Ovary (tissue), 9 donors: ENCODE data around the gene ISG20L2. TPM values are rescaled to one million over a fixed set of nuclear protein-coding genes. Genes with fewer than 3 reads are reported as not detected.

ENCODE experiments used
- DNase-seq, 5 donors: peaks; one replicate each; pipeline ENCODE4 v3.0.0-alpha.2; 2019 to 2020
- H3K27ac ChIP-seq, 2 donors: fragments of 200-600 bp; one replicate each; pipeline versions ENCODE4 v1.5.1 to v1.8.0; 2019 to 2022
- H3K27me3 ChIP-seq: fragments of 200-600 bp; one replicate; pipeline ENCODE4 v1.8.0; 2022
- H3K36me3 ChIP-seq: fragments of 200-600 bp; sonication (generic); one replicate; pipeline ENCODE4 v1.5.1; 2019
- H3K4me1 ChIP-seq: one replicate; pipeline ENCODE4 v1.8.1; 2013; ENCODE audit warnings: mild to moderate bottlenecking, moderate library complexity; ENCODE audit not compliant: insufficient read depth
- H3K4me3 ChIP-seq: fragments of 200-600 bp; sonication (generic); one replicate; pipeline ENCODE4 v1.5.1; 2017
- H3K9me3 ChIP-seq, 2 donors: fragments of 200-600 bp in 1 of 2; sonication (generic) in 1 of 2; one replicate each; pipeline versions ENCODE4 v1.5.1 to v1.8.1; 2013 to 2019; ENCODE audit warnings: mild to moderate bottlenecking in 1 of 2, moderate library complexity in 1 of 2
- EP300 ChIP-seq: sonication (generic); formaldehyde crosslinking; IDR thresholded peaks from one replicate; pipeline ENCODE4 v1.6.1; 2017; ENCODE audit warnings: antibody characterized with exemption
- POLR2A ChIP-seq: fragments of 450-650 bp; IDR thresholded peaks from one replicate; pipeline ENCODE4 v1.6.1; 2017; ENCODE audit warnings: antibody characterized with exemption, mild to moderate bottlenecking, moderate library complexity
- WGBS, 3 donors: extraction: QIAGEN DNeasy Blood & Tissue Kit in 1 of 3; methylation state at CpG; one replicate each; pipeline versions ENCODE4 v1.1.5 to v1.1.7; 2013 to 2017; 5-methylcytosine and 5-hydroxymethylcytosine counted together
- intact Hi-C, 4 donors: fragments of 100-400 bp; cut with DNase I; formaldehyde crosslinking; loops; one replicate each; pipeline versions ENCODE4 v1.11.0 to v1.15.1; 2022 to 2023
- polyA plus RNA-seq, 2 donors: library from polyadenylated mRNA; stranded (reverse); fragments of 200-250 nt in 1 of 2; fragments of 350-450 nt in 1 of 2; fragmentation: Illumina TruSeq in 1 of 2; extraction: RNeasy Lipid Tissue Mini Kit (QIAGEN cat#74804) in 1 of 2; gene quantifications; one replicate each; pipeline ENCODE4 v1.2.3, GENCODE V29; 2013 to 2014
- total RNA-seq, 7 donors: library from RNA; depleted of rRNA in 2 of 7; stranded (reverse); fragments of >200 nt in 2 of 7; fragmentation: NEBNext Ultra II Directional in 3 of 7; extraction: Animal tissue kit (Norgen Biotek cat#: 25700) in 3 of 7; gene quantifications; one replicate each; pipeline versions ENCODE4 v1.1.0 to v1.2.4, GENCODE V29; 2016 to 2023
- TF ChIP-seq, protein P1 (sequence below), 3 donors: fragments of 450-650 bp in 2 of 3; fragments of 200-600 bp in 1 of 3; IDR thresholded peaks; one replicate each; pipeline versions ENCODE4 v1.5.1 to v1.8.0; 2016 to 2022; ENCODE audit warnings: antibody characterized with exemption in 3 of 3, mild to moderate bottlenecking in 1 of 3
- donor health status: DM: no; HTN: no; CAD: no; lungs with moderate emphysema.
- donor health status: DM: no; HTN: no; CAD: no.
- donor health status: Bipolar disorder and iron deficiency.
- donor health status: DM: yes; HTN: yes; CAD: no.
- donor health status: DM: no; HTN: no; CAD: no.
- donor health status: DM: yes; HTN: yes; CAD: no.

The ISG20L2 gene
- total and polyA plus RNA-seq, 9 donors = 11.7 to 58.7 (median 26.1) TPM

- Histone ChIP-seq H3K4me1 (peaks cover 16% of the 10 kb centered on the region), H3K27me3 (no peaks in the 10 kb centered on the region), H3K27ac (peak within 1 kb of the TSS; percentile 93 to 98), H3K9me3 (no peaks in the 10 kb centered on the region), H3K4me3 (peak within 1 kb of the TSS; percentile 62), H3K36me3 (no peaks in the 10 kb centered on the region)
- intact Hi-C loops = loop anchor here in 2 of 4 donors (1.0 to 2.0 kb wide), 2 partner anchors 13 to 37 kb away; partner anchors contain the start of gene MRPL24 (in 1 of the 2)
- 0% methylated on average over 44 to 46 of the region's 46 CpGs for WGBS, 3 donors
- DNase-seq = peak; percentile 83 to 90 (median 85)
- TF ChIP-seq, protein P1, sequence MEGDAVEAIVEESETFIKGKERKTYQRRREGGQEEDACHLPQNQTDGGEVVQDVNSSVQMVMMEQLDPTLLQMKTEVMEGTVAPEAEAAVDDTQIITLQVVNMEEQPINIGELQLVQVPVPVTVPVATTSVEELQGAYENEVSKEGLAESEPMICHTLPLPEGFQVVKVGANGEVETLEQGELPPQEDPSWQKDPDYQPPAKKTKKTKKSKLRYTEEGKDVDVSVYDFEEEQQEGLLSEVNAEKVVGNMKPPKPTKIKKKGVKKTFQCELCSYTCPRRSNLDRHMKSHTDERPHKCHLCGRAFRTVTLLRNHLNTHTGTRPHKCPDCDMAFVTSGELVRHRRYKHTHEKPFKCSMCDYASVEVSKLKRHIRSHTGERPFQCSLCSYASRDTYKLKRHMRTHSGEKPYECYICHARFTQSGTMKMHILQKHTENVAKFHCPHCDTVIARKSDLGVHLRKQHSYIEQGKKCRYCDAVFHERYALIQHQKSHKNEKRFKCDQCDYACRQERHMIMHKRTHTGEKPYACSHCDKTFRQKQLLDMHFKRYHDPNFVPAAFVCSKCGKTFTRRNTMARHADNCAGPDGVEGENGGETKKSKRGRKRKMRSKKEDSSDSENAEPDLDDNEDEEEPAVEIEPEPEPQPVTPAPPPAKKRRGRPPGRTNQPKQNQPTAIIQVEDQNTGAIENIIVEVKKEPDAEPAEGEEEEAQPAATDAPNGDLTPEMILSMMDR (IDR thresholded peaks at IDR 0.05) = no peak
- TF ChIP-seq EP300 = no peak
- TF ChIP-seq POLR2A = no peak
Observed at GRCh38 chr1:156727926-156728598, 504 bp downstream of the ISG20L2 start, which contains the start of gene METTL25B. TSS of gene METTL25B (plus strand) at chr1:156728469. CDS start at chr1:156729105, 636 bp downstream.

DNA sequence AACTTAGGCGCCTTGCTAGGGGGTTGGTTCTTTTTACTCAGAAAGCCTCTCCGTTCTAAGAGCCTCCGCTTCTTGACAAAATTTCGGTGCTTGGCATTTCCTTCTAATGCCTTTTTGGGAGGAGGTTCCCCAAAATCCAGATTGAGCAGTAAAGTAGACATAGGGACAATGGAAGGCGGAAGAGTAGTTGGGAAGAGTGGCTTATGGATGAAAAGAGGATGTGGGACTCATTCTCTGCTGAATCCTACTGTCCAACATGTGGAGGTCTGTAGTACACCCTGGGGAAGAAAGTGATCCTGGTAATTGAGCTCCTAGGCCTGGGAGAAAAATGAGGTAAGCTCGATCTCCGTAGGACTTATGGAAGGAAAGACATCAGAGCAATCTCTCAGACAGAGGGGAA is 1.1 kb downstream of the ISG20L2 start:
- Histone ChIP-seq H3K9me3 (no peaks in the 10 kb centered on the region), H3K27me3 (no peaks in the 10 kb centered on the region), H3K4me1 (peaks cover 16% of the 10 kb centered on the region), H3K36me3 (no peaks in the 10 kb centered on the region), H3K27ac (peak overlapping the region in 1 of 2 donors; percentile 93), H3K4me3 (peak overlapping the region; percentile 62)
- 41 to 47% (median 43%) methylated on average over 7 of the region's 7 CpGs for WGBS, 3 donors
- TF ChIP-seq, protein P1 (IDR thresholded peaks at IDR 0.05) = no peak
- DNase-seq = no peak
- intact Hi-C loops = loop anchor here in 1 of 4 donors (2.0 kb wide), 1 partner anchor 37 kb away; no protein-coding TSS in a partner anchor

DNA sequence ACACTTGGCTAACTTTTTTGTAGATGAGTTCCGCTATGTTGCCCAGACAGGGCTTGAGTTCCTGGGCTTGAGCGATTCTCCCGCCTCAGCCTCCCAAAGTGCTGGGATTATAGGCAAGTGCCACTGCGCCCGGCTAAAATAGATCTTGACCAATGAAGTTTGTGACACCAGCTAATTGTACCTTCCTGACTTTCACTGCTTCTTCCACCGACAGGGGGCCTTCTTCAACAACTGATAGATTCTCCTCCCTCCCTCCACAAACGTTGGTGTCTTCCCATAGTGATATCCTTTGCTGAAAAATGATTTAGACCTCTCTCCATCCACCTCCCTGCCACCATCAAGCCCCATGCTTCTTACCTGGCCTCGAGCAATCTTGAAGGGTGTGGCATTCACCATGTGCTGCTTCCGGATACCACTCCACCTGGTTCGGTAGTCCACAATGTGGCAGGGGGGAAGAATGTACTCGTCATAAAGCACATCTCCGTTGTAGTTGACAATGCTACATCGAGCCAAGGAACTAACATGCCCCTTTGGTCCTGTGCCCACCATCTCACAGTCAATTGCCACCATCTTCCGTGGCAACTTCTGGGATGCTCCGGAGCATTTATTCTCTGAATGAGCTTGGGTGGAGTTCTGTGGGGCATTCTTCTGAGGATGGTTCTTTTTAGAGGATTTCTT is 1.9 kb downstream of the ISG20L2 start:
- WGBS, 3 donors = 35 to 51% (median 41%) methylated on average over 15 of the region's 15 CpGs

DNA sequence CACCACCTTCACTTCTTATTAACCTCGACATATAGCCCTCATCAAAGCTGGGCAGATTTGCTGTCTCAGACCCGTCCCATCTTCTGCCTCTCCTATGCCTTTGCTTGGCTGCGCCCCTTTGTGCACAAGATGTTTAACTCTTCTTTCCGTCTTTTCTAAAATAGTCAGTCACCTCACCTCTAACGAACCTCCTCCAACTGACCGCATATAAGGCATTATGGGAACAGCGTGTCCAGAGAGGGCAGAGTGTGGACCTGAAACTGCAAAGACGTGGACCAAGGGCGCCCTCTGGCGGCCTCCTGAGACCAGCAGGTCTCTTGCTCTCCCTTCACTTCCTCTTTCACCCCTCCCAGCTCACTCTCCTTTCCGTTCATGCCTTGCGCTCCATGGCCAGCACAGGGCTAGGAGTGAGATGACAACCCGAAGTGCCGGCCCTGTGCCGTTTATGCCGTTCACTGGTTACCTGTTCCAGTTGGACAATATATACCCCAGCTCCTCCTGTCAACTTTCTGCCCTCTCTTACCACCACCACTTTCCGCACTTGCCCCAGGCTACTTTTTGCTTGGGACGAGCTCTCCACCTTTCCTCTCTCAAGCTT is 2.8 kb downstream of the ISG20L2 start:
- Histone ChIP-seq H3K36me3 (no peaks in the 10 kb centered on the region), H3K4me3 (peak overlapping the region; percentile 24), H3K9me3 (no peaks in the 10 kb centered on the region), H3K27me3 (no peaks in the 10 kb centered on the region), H3K4me1 (peaks cover 16% of the 10 kb centered on the region), H3K27ac (no peak overlapping the region)
- DNase-seq = peak; percentile 83 to 93 (median 90)
- 7 to 9% (median 8%) methylated on average over 18 of the region's 18 CpGs for WGBS, 3 donors
- intact Hi-C loops = loop anchor here (1.0 to 2.0 kb wide), 3 partner anchors 35 to 37 kb away; no protein-coding TSS in a partner anchor
- no peak for TF ChIP-seq EP300
- TF ChIP-seq, protein P1 (IDR thresholded peaks at IDR 0.05) = peak; percentile 83 to 94 (median 93)

More for the DNA sequence above, 1.9 kb downstream of the ISG20L2 start:
- Histone ChIP-seq H3K9me3 (no peaks in the 10 kb centered on the region), H3K36me3 (no peaks in the 10 kb centered on the region), H3K4me3 (peak overlapping the region; percentile 2), H3K4me1 (peaks cover 16% of the 10 kb centered on the region), H3K27me3 (no peaks in the 10 kb centered on the region), H3K27ac (no peak overlapping the region)
- no peak for TF ChIP-seq EP300
- TF ChIP-seq POLR2A = no peak
- TF ChIP-seq, protein P1 (IDR thresholded peaks at IDR 0.05) = no peak
- intact Hi-C loops = loop anchor here in 1 of 4 donors (2.0 kb wide), 1 partner anchor 36 kb away; no protein-coding TSS in a partner anchor
- no peak for DNase-seq
